Measurements from ENCODE around the gene ST6GALNAC6.

DNA sequence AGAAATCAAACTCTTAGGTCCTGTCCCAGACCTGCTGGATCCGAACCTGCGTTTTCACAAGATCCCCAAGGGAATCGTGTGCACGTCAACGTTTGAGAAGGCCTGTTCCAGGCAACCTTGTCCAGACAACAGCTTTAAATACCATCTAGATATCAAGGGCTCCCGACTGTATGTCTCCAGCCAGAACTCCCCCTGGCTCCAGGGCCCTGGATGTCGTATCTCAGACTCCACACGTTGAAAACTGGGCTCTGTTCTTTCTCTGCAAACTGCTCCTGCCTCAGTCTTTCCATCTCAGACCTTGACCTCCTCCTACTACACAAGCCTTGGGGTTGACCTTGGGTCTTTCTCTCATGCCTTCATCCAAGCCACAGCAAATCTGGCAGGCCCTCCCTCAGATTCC, 39.1 kb downstream of the ST6GALNAC6 start:
- TF ChIP-seq, protein P1, sequence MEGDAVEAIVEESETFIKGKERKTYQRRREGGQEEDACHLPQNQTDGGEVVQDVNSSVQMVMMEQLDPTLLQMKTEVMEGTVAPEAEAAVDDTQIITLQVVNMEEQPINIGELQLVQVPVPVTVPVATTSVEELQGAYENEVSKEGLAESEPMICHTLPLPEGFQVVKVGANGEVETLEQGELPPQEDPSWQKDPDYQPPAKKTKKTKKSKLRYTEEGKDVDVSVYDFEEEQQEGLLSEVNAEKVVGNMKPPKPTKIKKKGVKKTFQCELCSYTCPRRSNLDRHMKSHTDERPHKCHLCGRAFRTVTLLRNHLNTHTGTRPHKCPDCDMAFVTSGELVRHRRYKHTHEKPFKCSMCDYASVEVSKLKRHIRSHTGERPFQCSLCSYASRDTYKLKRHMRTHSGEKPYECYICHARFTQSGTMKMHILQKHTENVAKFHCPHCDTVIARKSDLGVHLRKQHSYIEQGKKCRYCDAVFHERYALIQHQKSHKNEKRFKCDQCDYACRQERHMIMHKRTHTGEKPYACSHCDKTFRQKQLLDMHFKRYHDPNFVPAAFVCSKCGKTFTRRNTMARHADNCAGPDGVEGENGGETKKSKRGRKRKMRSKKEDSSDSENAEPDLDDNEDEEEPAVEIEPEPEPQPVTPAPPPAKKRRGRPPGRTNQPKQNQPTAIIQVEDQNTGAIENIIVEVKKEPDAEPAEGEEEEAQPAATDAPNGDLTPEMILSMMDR (IDR thresholded peaks at IDR 0.05) = no peak
- TF ChIP-seq POLR2AphosphoS5 (IDR thresholded peaks at IDR 0.05) (no peak), POLR2A (IDR thresholded peaks at IDR 0.05) (no peak)
